G401.6 (cell line): ENCODE data around the gene PRODH2.

Experiments used
- FAIRE-seq: peaks from 2 replicates; lab custom pipeline; 2012; peaks lifted over from hg19 to GRCh38; lab: Jason Lieb, UNC

The PRODH2 gene

GRCh38 chr19:35756377-35757230 is 56.0 kb downstream of the PRODH2 start, which contains the start of gene HSPB6:
Gene HSPB6 (minus strand): TSS chr19:35757029. CDS start chr19:35757008, 21 bp downstream.
- FAIRE-seq, result no peak

GRCh38 chr19:35755550-35756376 is 56.9 kb downstream of the PRODH2 start:
- FAIRE-seq, result no peak

- no peak for FAIRE-seq
Measured at GRCh38 chr19:35755131-35755549, 57.5 kb downstream of the PRODH2 start.

- no peak for FAIRE-seq
Measured at GRCh38 chr19:35754370-35755130, 58.1 kb downstream of the PRODH2 start.

GRCh38 chr19:35753634-35754369 is 58.8 kb downstream of the PRODH2 start:
- FAIRE-seq, result no peak

- FAIRE-seq, result no peak
Measured at GRCh38 chr19:35752746-35753350, 59.8 kb downstream of the PRODH2 start.

- no peak for FAIRE-seq
Measured at GRCh38 chr19:35751839-35752745, 60.6 kb downstream of the PRODH2 start.

GRCh38 chr19:35750167-35750566 is 62.5 kb downstream of the PRODH2 start:
- FAIRE-seq, result no peak
